ENCODE results near the gene CD46.
A peak's percentile ranks its signal among the peaks of the same experiment; 100 is the strongest.

CD46 gene

GRCh38 chr1:207814469-207814868 is 62.6 kb downstream of the CD46 start:
- DNase-seq (ENCODE audit: low spot score), result no peak

GRCh38 chr1:207815466-207815865 is 63.6 kb downstream of the CD46 start:
- DNase-seq (ENCODE audit: low spot score), result no peak

GRCh38 chr1:207815913-207816291 is 64.0 kb downstream of the CD46 start:
- DNase-seq (ENCODE audit: low spot score), result no peak

GRCh38 chr1:207817166-207817565 is 65.3 kb downstream of the CD46 start:
- no peak for DNase-seq (ENCODE audit: low spot score)

GRCh38 chr1:207817778-207818751 is 66.2 kb downstream of the CD46 start:
- no peak for DNase-seq (ENCODE audit: low spot score)

- DNase-seq (ENCODE audit: low spot score), result no peak
These were observed 67.2 kb downstream of the CD46 start for GRCh38 chr1:207818971-207819451.

GRCh38 chr1:207820568-207821463 is 69.0 kb downstream of the CD46 start:
- no peak for DNase-seq (ENCODE audit: low spot score)

- no peak for DNase-seq (ENCODE audit: low spot score)
These were observed 69.7 kb downstream of the CD46 start for GRCh38 chr1:207821464-207822045.

- DNase-seq (ENCODE audit: low spot score), result no peak
These were observed 70.3 kb downstream of the CD46 start for GRCh38 chr1:207822124-207822601.

GRCh38 chr1:207822602-207823451 is 71.0 kb downstream of the CD46 start:
- DNase-seq (ENCODE audit: low spot score), result no peak

- DNase-seq (ENCODE audit: low spot score), result no peak
These were observed 71.7 kb downstream of the CD46 start for GRCh38 chr1:207823531-207823879.

- DNase-seq (ENCODE audit: low spot score), result peak; percentile 71
These were observed 72.2 kb downstream of the CD46 start for GRCh38 chr1:207823880-207824566.

GRCh38 chr1:207824691-207825408 is 73.0 kb downstream of the CD46 start:
- DNase-seq (ENCODE audit: low spot score), result no peak

GRCh38 chr1:207825409-207825695 is 73.5 kb downstream of the CD46 start:
- no peak for DNase-seq (ENCODE audit: low spot score)

- DNase-seq (ENCODE audit: low spot score), result no peak
These were observed 74.1 kb downstream of the CD46 start for GRCh38 chr1:207825719-207826556.

GRCh38 chr1:207826557-207827487 is 75.0 kb downstream of the CD46 start:
- DNase-seq (ENCODE audit: low spot score), result no peak

GRCh38 chr1:207827488-207827830 is 75.6 kb downstream of the CD46 start:
- no peak for DNase-seq (ENCODE audit: low spot score)

- no peak for DNase-seq (ENCODE audit: low spot score)
These were observed 76.2 kb downstream of the CD46 start for GRCh38 chr1:207828046-207828445.

Measured in ecto neural progenitor cell (in vitro differentiated cells).